Tibial artery (tissue), 4 donors: ENCODE data around the gene POLR2M.

ENCODE experiments used
- DNase-seq, 2 donors: peaks; one replicate each; pipeline ENCODE4 v3.0.0-alpha.2; 2019
- H3K27ac ChIP-seq, 2 donors: fragments of 200-600 bp; sonication (generic) in 1 of 2; 1 replicate in 1 of 2; 2 replicates in 1 of 2; pipeline ENCODE4 v1.5.1; 2018 to 2019; ENCODE audit warnings: mild to moderate bottlenecking in 1 of 2
- H3K27me3 ChIP-seq, 2 donors: fragments of 200-600 bp; sonication (generic) in 1 of 2; one replicate each; pipeline versions ENCODE4 v1.5.1 to v1.6.0; 2016 to 2019
- H3K36me3 ChIP-seq, 3 donors: fragments of 200-600 bp; sonication (generic) in 2 of 3; one replicate each; pipeline ENCODE4 v1.5.1; 2016 to 2019; ENCODE audit warnings: mild to moderate bottlenecking in 2 of 3
- H3K4me1 ChIP-seq, 4 donors: fragments of 200-600 bp; sonication (generic) in 2 of 4; 1 replicate in 3 of 4; 2 replicates in 1 of 4; pipeline ENCODE4 v1.5.1; 2016 to 2019
- H3K4me3 ChIP-seq, 2 donors: fragments of 200-600 bp; sonication (generic) in 1 of 2; 1 replicate in 1 of 2; 2 replicates in 1 of 2; pipeline ENCODE4 v1.5.1; 2018 to 2019; ENCODE audit warnings: mild to moderate bottlenecking in 2 of 2
- H3K9me3 ChIP-seq, 3 donors: fragments of 200-600 bp; sonication (generic) in 1 of 3; one replicate each; pipeline ENCODE4 v1.5.1; 2016 to 2019
- CTCF ChIP-seq, 2 experiments: fragments of 200-600 bp in 1 of 2; fragments of 450-650 bp in 1 of 2; IDR thresholded peaks; one replicate each; pipeline ENCODE4 v1.5.1; 2017 to 2019; ENCODE audit warnings: antibody characterized with exemption in 2 of 2, mild to moderate bottlenecking in 1 of 2, moderate library complexity in 1 of 2
- intact Hi-C: fragments of 100-400 bp; cut with DNase I; formaldehyde crosslinking; loops from one replicate; pipeline ENCODE4 v1.15.0; 2023; ENCODE audit warnings: low total_unique reads

POLR2M gene

DNA sequence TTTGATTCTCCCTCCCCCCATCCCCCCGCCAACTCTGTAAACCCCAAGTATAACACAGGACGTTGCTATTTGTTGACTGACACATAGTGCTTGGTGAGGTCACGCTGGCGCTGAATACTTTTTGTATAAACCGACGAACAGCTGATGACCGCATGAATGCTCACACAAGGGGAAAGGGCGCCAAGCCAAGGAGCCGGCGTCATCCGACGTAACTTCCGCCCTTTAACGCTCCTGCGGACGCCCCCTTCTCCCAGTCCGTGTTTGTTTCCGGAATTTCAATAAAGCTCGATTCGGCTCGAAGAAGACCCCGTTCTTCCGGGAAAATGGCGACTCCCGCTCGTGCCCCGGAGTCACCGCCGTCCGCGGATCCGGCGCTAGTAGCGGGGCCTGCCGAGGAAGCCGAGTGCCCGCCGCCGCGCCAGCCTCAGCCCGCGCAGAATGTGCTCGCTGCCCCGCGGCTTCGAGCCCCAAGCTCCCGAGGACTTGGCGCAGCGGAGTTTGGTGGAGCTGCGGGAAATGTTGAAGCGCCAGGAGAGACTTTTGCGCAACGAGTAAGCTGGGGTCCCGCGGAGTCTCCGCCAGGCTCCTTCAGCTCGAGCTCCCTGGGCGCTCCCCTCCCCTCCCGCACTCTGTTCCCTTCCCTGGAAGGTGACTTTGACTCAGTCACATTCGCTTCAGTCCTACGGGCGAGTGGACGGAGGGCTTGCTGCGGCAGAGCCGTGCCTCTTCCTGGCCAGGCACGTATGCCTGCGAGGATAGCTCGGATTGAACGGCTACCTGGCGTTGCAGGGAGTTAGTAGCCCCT, at the start of gene POLR2M:
TSS of gene POLR2M (plus strand) at position 310 of the 805 bp plus-strand sequence. CDS start at position 439, 129 bp downstream.
- peak in 1 of 2 experiments; percentile 3 for TF ChIP-seq CTCF (IDR thresholded peaks at IDR 0.05)
- peak; percentile 96 to 98 for DNase-seq
- peak within 1 kb of the TSS; percentile 74 to 76 for H3K4me3 ChIP-seq
- intact Hi-C loops = no loop called here
- H3K4me1 ChIP-seq = peaks cover 0 to 38% (median 22%) of the 10 kb centered on the region in 4 donors
- peaks cover 10 to 17% (median 12%) of the 10 kb centered on the region in 3 donors for H3K36me3 ChIP-seq
- no peaks in the 10 kb centered on the region for H3K27me3 ChIP-seq
- peak within 1 kb of the TSS; percentile 93 to 94 for H3K27ac ChIP-seq
- H3K9me3 ChIP-seq = no peaks in the 10 kb centered on the region

DNA sequence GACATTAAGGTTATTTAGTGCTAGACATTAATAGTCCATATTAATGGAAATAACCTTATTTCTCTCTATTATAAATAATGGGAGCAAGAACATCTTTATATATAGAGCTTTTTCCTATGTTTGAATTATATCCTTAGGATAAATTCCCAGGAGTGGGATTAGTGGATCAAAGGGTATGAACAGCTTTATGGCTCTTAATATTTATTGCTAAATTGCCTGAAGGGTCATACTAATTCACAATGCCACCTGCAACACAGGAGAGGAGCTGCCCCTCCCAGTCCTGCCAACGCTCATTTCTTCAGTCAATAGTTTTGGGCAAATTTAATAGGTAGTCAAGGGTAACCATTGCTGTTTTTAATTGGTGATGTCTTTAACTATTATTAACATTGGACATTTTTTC, 48.9 kb upstream of the POLR2M start:
- H3K27me3 ChIP-seq = no peaks in the 10 kb centered on the region
- intact Hi-C loops = no loop called here
- H3K36me3 ChIP-seq = no peaks in the 10 kb centered on the region
- no peak overlapping the region for H3K27ac ChIP-seq
- no peak overlapping the region for H3K4me3 ChIP-seq
- DNase-seq = no peak
- TF ChIP-seq CTCF (IDR thresholded peaks at IDR 0.05) = no peak
- H3K4me1 ChIP-seq = no peaks in the 10 kb centered on the region
- H3K9me3 ChIP-seq = no peaks in the 10 kb centered on the region

GRCh38 chr15:57662091-57662744, 44.3 kb upstream of the POLR2M start:
- no peak overlapping the region for H3K27ac ChIP-seq
- no peak for DNase-seq
- H3K4me1 ChIP-seq = peaks cover 0 to 5% (median 2%) of the 10 kb centered on the region in 4 donors
- intact Hi-C loops = loop anchor here (10.0 kb wide), 1 partner anchor 403 kb away; the partner anchor contains the start of gene ALDH1A2
- no peak overlapping the region for H3K4me3 ChIP-seq
- no peaks in the 10 kb centered on the region for H3K9me3 ChIP-seq
- no peaks in the 10 kb centered on the region for H3K27me3 ChIP-seq
- no peaks in the 10 kb centered on the region for H3K36me3 ChIP-seq
- no peak for TF ChIP-seq CTCF (IDR thresholded peaks at IDR 0.05)

DNA sequence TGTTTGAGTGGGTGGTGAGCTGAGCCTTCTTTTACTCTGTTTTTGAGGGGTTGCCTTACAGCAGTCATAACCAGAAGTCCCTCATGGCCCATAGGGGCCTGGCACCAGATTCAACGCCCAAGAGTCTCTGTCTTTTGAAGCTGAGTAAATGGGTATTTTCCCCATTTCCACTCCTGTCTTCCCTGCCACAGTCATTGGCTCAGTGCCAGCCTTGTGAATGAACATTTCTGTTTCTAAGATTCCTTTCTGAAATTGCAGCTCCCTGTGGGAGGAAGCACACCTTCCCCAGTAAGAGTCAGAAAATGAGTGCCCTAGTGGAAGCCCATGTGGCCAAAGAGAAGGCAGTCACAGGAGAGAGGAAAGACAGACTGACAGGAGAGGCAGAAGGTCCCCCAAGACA, 43.7 kb upstream of the POLR2M start:
- no peak overlapping the region for H3K4me3 ChIP-seq
- H3K9me3 ChIP-seq = no peaks in the 10 kb centered on the region
- no peaks in the 10 kb centered on the region for H3K36me3 ChIP-seq
- intact Hi-C loops = loop anchor here (10.0 kb wide), 1 partner anchor 402 kb away; the partner anchor contains the start of gene ALDH1A2
- no peak for DNase-seq
- no peaks in the 10 kb centered on the region for H3K27me3 ChIP-seq
- no peak for TF ChIP-seq CTCF (IDR thresholded peaks at IDR 0.05)
- no peak overlapping the region for H3K27ac ChIP-seq
- H3K4me1 ChIP-seq = peaks cover 0 to 10% (median 5%) of the 10 kb centered on the region in 4 donors

- no peaks in the 10 kb centered on the region for H3K27me3 ChIP-seq
- H3K9me3 ChIP-seq = no peaks in the 10 kb centered on the region
- no peaks in the 10 kb centered on the region for H3K36me3 ChIP-seq
- DNase-seq = no peak
- no peak overlapping the region for H3K4me3 ChIP-seq
- H3K27ac ChIP-seq = no peak overlapping the region
- H3K4me1 ChIP-seq = peaks cover 0 to 14% (median 6%) of the 10 kb centered on the region in 4 donors
- intact Hi-C loops = loop anchor here (10.0 kb wide), 1 partner anchor 402 kb away; the partner anchor contains the start of gene ALDH1A2
- TF ChIP-seq CTCF (IDR thresholded peaks at IDR 0.05) = no peak
Measured at GRCh38 chr15:57663262-57663661, 43.3 kb upstream of the POLR2M start.
